Pancreas (tissue), 10 donors: ENCODE measurements around the gene ZSCAN5C. TPM values are rescaled to one million over a fixed set of nuclear protein-coding genes. Genes with fewer than 3 reads are reported as not detected.
"Not testable (repeated sequence)": the region's sequence is repeated elsewhere in the genome, so short reads cannot be mapped to it uniquely, and the experiment has no call there.

Source experiments
- ATAC-seq, 4 donors: fragments of 200-7000 bp; cut with Tn5 transposase; one replicate each; pipeline versions ENCODE4 v1.8.0 to v1.9.1; 2020; ENCODE audit warnings: mild to moderate bottlenecking in 4 of 4, moderate library complexity in 4 of 4
- DNase-seq, 6 donors: peaks; one replicate each; pipeline ENCODE4 v3.0.0-alpha.2; 2020
- FAIRE-seq: peaks from 2 replicates; lab custom pipeline; 2012; peaks lifted over from hg19 to GRCh38; lab: Jason Lieb, UNC
- H3K27ac ChIP-seq, 4 donors: fragments of 200-600 bp; sonication (generic); 1 replicate in 3 of 4; 2 replicates in 1 of 4; pipeline versions ENCODE4 v1.5.0 to v1.8.0; 2020
- H3K27me3 ChIP-seq, 4 donors: fragments of 200-600 bp; one replicate each; pipeline ENCODE4 v1.8.0; 2021
- H3K36me3 ChIP-seq, 3 donors: fragments of 200-600 bp; sonication (generic) in 1 of 3; one replicate each; pipeline versions ENCODE4 v1.5.0 to v1.8.0; 2020 to 2021
- H3K4me1 ChIP-seq, 3 donors: fragments of 200-600 bp; one replicate each; pipeline ENCODE4 v1.8.0; 2021
- H3K4me3 ChIP-seq, 4 donors: fragments of 200-600 bp; sonication (generic) in 2 of 4; one replicate each; pipeline versions ENCODE4 v1.5.0 to v1.8.0; 2020 to 2021
- H3K9me3 ChIP-seq, 4 donors: fragments of 200-600 bp; one replicate each; pipeline ENCODE4 v1.8.0; 2021
- CTCF ChIP-seq, 4 donors: fragments of 200-600 bp; sonication (generic) in 3 of 4; IDR thresholded peaks; one replicate each; pipeline versions ENCODE4 v1.5.0 to v1.8.0; 2021; ENCODE audit warnings: antibody characterized with exemption in 4 of 4
- WGBS, 2 donors: extraction: QIAGEN DNeasy Blood & Tissue Kit; methylation state at CpG; one replicate each; pipeline ENCODE4 v1.1.7; 2013; 5-methylcytosine and 5-hydroxymethylcytosine counted together
- intact Hi-C, 3 donors: fragments of 100-400 bp; cut with DNase I; formaldehyde crosslinking; loops; one replicate each; pipeline versions ENCODE4 v1.11.1 to v1.14.2; 2022
- polyA plus RNA-seq, 2 donors: library from polyadenylated mRNA; stranded (reverse); fragments of 200-250 nt; gene quantifications; one replicate each; pipeline ENCODE4 v1.2.3, GENCODE V29; 2013
- total RNA-seq, 6 donors: library from RNA; stranded (reverse); fragmentation: NEBNext Ultra II Directional in 4 of 6; extraction: Animal tissue kit (Norgen Biotek cat#: 25700) in 4 of 6; gene quantifications; one replicate each; pipeline versions ENCODE4 v1.2.1 to v1.2.4, GENCODE V29; 2021 to 2023
- donor health status: healthy with polysubstance abuse.
- donor health status: DM: no; HTN: no; CAD: no; lungs with moderate emphysema.
- donor health status: DM: no; HTN: no; CAD: no.
- donor health status: control.
- donor health status: control.
- donor health status: Bipolar disorder and iron deficiency.
- donor health status: DM: yes; HTN: yes; CAD: no.
- donor health status: DM: no; HTN: no; CAD: no.
- donor health status: DM: no; HTN: no; CAD: no.
- donor health status: DM: yes; HTN: yes; CAD: no.

ZSCAN5C gene
- total and polyA plus RNA-seq, 8 donors = not detected

- intact Hi-C loops = no loop called here
Measured at GRCh38 chr19:56217039-56217949, 15.2 kb downstream of the ZSCAN5C start.

GRCh38 chr19:56218961-56219360 lies 16.9 kb downstream of the ZSCAN5C start:
- FAIRE-seq (no peak), DNase-seq (no peak), ATAC-seq (no peak)
- intact Hi-C loops = no loop called here
- no peaks in the 10 kb centered on the region for H3K27me3 ChIP-seq
- no peaks in the 10 kb centered on the region for H3K4me1 ChIP-seq
- no peak for TF ChIP-seq CTCF (IDR thresholded peaks at IDR 0.05)
- no peak overlapping the region for H3K4me3 ChIP-seq
- H3K27ac ChIP-seq = no peak overlapping the region
- 89 to 91% methylated on average over 10 of the region's 10 CpGs for WGBS, 2 donors
- no peaks in the 10 kb centered on the region for H3K9me3 ChIP-seq
- H3K36me3 ChIP-seq = no peaks in the 10 kb centered on the region

More at GRCh38 chr19:56217039-56217949, 15.2 kb downstream of the ZSCAN5C start:
- Histone ChIP-seq H3K4me3 (peak overlapping the region in 3 of 4 donors; percentile 19 to 44 (median 27)), H3K27ac (no peak overlapping the region), H3K27me3 (no peaks in the 10 kb centered on the region), H3K36me3 (no peaks in the 10 kb centered on the region), H3K4me1 (no peaks in the 10 kb centered on the region), H3K9me3 (no peaks in the 10 kb centered on the region)
- 6% methylated on average over 76 to 79 of the region's 79 CpGs for WGBS, 2 donors
- no peak for TF ChIP-seq CTCF (IDR thresholded peaks at IDR 0.05)
- no peak for FAIRE-seq
- peak in 3 of 6 donors; percentile 17 to 60 (median 46) for DNase-seq
- peak; percentile 17 to 51 (median 30) for ATAC-seq

- 59 to 61% methylated on average over 9 of the region's 9 CpGs for WGBS, 2 donors
- H3K4me1 ChIP-seq, DNase-seq, H3K27me3 ChIP-seq, H3K36me3 ChIP-seq, H3K27ac ChIP-seq, intact Hi-C loops, H3K9me3 ChIP-seq, H3K4me3 ChIP-seq, FAIRE-seq: not testable (repeated sequence)
- peak in 1 of 4 donors; percentile 42 for ATAC-seq
Measured at GRCh38 chr19:56221442-56221841, 19.4 kb downstream of the ZSCAN5C start.

- 90 to 92% methylated on average over 14 of the region's 14 CpGs for WGBS, 2 donors
- H3K4me1 ChIP-seq = no peaks in the 10 kb centered on the region
- H3K4me3 ChIP-seq = no peak overlapping the region
- H3K9me3 ChIP-seq = no peaks in the 10 kb centered on the region
- no peaks in the 10 kb centered on the region for H3K27me3 ChIP-seq
- no peaks in the 10 kb centered on the region for H3K36me3 ChIP-seq
- DNase-seq (no peak), FAIRE-seq (no peak), ATAC-seq (no peak)
- no peak overlapping the region for H3K27ac ChIP-seq
- no peak for TF ChIP-seq CTCF (IDR thresholded peaks at IDR 0.05)
- intact Hi-C loops = no loop called here
Measured at GRCh38 chr19:56221851-56222250, 19.8 kb downstream of the ZSCAN5C start.

GRCh38 chr19:56222901-56223300 lies 20.8 kb downstream of the ZSCAN5C start:
- intact Hi-C loops = no loop called here
- no peaks in the 10 kb centered on the region for H3K4me1 ChIP-seq
- FAIRE-seq = no peak
- H3K9me3 ChIP-seq = no peaks in the 10 kb centered on the region
- no peaks in the 10 kb centered on the region for H3K27me3 ChIP-seq
- H3K4me3 ChIP-seq = no peak overlapping the region
- no peaks in the 10 kb centered on the region for H3K36me3 ChIP-seq
- no peak for DNase-seq
- H3K27ac ChIP-seq = no peak overlapping the region
- TF ChIP-seq CTCF (IDR thresholded peaks at IDR 0.05) = no peak
- no peak for ATAC-seq
- WGBS, 2 donors = 75 to 82% methylated on average over 6 of the region's 6 CpGs
